HG03280 (cell line): Measurements from ENCODE around the gene MYPN.
"Not testable (repeated sequence)": the region's sequence is repeated elsewhere in the genome, so short reads cannot be mapped to it uniquely, and the experiment has no call there.

Experiments used
- ATAC-seq: cut with Tn5 transposase; IDR thresholded peaks from one replicate; pipeline ENCODE4 v1.9.1; 2021; ENCODE audit warnings: mild to moderate bottlenecking, moderate library complexity; ENCODE audit not compliant: unreplicated experiment

Gene MYPN

DNA sequence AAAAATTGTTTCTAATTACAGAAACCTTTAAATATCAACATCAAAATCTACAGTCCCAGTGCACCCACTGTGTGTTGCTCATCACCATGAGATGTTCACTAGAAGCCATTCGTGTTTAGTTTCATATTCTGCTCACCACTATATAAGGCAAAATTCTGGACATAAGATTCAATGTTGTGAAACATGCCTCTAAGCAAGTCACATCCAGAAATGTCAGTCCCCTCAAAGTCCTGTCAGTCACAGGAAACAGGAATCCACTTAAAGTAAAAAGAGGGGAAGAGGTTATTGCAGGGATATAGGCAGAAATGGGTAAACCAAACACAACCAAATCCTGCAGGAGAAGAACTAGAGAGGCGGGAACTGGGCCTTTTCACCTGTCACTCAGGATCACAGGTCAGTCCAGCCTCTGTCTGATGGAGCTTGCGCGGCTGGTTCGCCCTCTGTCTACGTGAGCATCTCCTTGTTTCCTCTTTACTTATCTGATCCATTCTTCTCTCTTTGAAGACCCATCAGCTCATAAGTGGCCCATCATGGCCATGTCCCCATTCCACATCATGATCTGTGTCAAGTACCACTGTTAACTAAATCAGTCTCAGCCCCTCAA is 58.4 kb downstream of the MYPN start:
- ATAC-seq = no peak

DNA sequence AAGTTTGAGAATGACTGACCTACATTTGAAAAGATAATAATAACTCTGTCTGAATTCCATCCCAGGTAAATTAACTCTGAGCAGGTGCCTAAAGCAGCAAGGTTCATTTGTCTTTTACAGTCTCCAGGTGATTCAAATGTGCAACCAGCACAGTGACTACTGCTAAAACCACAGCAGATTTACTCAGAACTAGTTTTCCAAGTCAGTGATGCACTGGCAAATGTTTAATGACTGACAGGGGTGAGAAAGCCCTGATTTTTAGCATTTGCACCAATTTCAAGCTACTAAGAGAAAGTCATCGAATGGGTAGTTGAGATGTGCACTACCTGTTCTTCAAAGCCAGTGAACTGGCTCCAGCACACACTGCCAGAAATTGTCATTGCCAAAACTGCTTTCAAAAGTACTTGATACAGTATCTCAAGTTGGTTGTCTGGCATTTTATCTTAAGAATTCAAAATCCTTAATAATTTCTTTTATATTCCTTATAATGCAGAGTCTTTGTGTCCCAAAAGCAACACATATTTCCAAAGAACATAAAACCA is 62.3 kb downstream of the MYPN start:
- no peak for ATAC-seq

DNA sequence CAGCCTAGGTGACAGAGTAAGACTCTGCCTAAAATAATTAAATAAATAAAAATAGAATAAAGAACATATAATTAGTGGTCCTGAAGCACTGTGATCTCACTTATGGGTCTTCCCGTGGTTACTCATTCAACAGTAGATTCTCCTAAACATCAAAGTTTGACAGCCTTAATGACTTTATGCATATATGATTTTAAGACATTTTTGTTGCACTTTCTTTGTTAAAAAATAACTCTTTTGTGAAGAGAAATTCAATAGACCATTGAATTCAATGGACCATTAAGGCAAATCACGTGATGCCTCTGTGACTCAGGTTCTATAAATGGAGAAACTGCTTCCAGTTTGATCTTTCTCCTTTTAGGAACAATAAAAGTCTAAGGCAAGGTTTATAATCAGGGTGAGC is 63.0 kb downstream of the MYPN start:
- ATAC-seq = no peak

DNA sequence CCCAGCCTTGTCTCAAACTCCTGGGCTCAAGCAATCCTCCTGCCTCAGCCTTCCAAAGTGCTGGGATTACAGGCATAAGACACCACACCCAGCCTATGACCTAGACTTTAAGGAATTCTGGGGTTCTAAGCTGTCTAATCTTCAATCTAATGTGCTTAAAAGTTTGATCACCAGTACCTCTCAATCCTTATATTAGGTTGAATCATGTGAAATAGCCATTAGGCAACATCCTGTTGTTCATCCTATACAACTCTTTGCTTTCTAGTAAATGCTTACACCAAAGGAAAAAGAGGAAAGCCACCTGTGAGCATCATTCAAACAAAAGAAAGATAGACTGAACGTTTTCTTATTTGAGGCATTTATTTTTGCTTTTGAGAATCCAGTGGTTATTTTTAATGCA is 66.7 kb downstream of the MYPN start:
- ATAC-seq = no peak

DNA sequence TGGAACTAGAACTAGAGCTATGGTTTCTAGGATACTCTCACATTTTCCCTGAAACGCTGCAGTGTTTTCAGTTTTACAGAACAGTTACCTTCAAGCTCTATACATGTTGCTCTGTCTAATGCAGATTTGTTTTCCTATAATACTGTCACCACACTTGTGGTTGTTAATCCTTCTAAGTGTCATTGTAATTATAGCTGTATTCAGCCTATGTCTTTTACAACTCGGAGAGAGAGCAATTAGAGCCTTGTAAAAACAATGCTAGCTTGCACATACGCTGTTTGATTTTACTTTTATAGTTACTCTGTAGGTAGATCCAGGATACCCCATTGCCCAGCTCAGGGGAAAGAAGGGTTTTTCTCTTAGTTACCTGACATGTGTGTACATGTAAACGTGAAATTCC is 67.5 kb downstream of the MYPN start:
- no peak for ATAC-seq

DNA sequence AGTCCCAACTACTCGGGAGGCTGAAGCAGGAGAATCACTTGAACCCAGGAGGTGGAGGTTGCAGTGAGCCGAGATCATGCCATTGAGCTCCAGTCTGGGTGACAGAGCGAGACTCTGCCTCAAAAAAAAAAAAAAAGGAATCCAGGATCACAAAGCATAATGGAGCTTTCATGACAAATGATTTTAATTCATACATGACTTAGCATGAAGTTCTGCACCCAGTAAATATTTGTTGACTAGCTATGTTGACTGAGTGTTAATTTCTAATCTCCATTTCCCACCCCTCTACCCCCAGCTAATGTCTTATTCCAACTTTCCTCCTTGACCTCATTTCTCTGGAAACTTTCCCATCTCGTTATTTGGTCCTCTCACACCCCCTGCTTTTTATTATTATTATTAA is 69.3 kb downstream of the MYPN start:
- no peak for ATAC-seq

DNA sequence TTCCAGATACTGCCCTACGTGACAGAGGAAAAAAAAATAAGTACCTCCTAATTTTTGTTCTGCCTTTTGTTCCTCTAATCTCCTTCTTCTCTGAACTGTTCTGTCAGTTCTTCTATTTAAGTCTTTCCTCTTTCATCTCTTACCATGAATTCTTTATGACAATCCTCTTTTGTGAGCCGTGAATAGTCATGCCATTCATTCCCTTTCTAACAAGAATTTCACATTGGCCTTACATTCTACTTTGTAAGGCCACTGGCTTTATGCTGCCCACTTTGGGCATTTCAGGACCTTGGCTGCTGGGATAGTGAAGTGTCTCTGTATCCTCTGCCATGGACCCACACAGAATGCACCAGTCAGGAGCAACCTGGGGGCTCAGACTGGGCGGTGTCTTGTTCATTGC is 69.7 kb downstream of the MYPN start:
- ATAC-seq = no peak

DNA sequence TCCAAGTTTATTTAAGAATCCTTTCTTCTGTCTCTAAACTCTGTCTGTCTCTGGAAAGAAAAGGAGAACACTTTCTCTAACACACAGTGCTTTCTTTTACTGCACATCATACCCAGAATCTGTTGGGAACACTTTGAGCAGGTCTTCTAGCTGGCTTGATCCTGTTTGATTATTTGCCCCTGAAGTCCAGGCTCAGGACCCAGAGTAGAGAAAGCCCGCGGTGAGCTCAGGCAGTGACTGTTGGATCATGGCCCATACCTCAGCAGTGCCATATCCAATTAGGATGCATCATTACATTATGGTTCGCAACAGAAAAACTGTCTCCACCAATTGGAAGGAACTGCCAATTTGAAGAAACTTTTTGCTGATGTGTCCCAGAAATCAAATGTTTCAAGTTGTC is 71.2 kb downstream of the MYPN start:
- no peak for ATAC-seq

DNA sequence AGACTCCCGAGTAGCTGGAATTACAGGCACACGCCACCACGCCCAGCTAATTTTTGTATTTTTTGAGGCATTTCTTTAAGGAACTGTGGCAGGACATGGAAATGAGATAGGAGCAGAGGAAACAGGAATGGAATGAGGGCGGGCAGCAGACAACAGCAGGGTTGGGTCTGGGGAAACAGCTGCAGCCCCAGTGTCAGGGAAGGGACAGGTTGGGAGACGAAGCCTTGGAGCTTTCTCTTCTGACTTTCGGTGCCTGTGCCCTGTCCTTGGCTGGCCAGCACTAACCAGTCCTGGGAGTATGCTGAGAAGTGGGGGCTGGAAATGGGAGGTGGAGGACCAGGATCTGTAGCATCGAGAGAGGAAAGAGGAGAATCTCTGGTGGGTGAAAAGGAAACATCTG is 75.3 kb downstream of the MYPN start:
- no peak for ATAC-seq

DNA sequence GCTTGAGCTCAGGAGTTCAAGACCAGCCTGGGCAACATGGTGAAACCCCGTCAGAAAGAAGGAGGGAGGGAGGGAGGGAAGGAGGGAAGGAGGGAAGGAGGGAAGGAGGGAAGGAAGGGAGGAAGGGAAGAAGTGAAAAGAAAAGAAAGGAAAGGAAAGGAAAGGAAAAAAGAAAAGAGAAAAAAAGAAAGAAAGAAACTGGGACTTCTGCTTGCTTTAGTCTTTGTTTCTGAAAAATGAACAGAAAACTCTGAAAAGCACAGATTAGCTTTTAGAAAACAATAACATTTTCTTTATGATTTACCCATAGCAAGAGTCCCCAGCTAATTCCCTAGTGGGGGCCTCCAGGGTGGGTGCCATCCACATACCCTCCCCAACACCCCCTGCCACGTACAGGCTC is 75.8 kb downstream of the MYPN start:
- no peak for ATAC-seq

DNA sequence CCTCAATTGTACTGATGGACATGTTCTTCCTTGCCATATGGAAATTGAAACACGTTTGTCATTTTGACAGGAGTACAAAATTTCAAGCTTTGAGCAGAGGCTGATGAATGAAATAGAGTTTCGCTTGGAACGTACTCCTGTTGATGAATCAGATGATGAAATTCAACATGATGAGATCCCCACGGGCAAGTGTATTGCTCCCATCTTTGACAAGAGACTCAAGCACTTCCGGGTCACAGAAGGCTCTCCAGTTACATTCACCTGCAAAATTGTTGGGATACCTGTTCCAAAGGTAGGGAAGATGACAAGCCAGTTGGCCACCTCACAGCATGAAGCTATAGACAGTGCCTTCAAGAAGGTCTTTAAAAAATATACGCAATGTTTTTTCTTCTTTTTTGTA is 79.5 kb downstream of the MYPN start:
- no peak for ATAC-seq

DNA sequence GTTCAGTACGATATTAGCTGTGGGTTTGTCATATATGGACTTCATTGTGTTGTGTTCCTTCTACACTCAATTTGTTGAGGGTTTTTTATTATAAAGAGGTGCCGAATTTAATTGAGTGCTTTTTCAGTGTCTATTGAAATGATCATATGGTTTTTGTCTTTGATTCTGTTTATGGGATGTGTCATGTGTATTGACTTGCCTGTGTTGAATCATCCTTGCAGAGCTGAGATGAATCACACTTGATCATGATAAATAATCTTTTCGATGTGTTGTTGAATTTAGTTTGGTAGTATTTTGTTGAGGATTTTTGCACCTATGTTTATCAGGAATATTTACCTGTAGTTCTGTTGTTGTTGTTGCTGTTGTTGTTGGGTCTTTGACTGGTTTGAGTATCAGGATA is 82.8 kb downstream of the MYPN start:
- ATAC-seq = no peak

DNA sequence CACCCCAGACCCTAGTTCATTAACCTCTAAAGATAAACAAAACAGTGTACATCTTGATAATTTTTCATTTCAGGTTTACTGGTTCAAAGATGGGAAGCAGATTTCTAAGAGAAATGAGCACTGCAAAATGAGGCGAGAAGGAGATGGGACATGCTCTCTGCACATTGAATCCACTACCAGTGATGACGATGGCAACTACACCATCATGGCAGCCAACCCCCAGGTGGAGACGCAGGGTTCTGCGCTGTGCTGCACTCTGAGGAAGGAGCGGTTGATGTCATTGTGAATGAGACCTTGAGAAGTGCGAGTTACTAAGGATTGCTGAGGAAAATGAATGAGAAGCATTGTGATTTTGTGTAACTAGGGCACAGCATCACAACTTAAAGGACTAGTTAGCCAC is 85.0 kb downstream of the MYPN start:
- ATAC-seq = no peak

DNA sequence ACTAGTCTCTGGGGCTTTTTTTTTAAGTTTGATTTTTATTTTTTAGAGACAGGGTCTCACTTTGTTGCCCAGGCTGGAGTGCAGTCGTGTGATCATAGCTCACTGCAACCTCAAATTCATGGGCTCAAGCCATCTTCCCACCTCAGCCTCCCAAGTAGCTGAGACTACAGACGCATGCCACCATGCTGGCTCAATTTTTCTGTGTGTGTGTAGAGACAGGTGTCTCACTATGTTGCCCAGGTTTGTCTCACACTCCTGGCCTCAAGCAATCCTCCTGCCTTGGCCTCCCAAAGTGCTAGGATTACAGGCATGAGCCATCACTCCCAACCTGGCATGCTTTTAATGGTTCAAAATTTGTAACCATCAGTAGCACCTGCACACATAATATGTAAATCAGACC is 86.5 kb downstream of the MYPN start:
- ATAC-seq = not testable (repeated sequence)

DNA sequence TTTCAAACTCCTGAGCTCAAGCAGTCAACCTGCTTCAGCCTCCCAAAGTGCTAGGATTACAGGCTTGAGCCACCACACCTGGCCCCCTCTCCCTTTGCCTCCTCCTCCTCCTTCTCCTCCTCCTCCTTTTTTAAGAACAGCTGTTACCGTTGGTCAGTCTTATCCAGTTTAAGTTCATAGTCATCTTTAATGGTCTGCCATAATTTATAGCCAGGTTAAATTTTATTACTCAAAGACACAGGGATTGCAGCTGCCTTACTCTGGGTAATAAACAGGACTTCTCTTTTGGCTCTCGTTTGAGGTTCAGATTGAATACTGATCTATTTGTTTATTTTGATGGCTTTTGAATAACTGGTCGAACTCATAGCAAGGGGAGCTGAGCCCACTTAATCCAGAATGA is 87.4 kb downstream of the MYPN start:
- ATAC-seq = no peak

DNA sequence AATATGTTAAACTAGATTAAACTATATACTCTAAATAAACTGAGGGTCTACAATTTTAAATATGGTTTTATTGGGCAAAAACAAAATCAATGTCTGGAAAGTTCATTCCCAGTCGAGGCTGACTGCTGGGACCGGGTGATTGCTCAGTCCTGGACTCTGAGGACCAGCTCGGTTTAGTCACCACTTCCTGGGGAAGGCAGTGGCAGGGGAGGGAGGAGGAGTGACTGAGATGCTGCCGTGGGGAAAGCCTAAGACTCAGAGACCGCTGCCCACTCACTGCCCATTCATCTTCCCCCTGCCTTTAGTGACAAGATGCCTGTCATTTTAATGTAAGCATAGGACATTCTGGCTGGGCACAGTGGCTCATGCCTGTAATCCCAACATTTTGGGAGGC is 93.7 kb downstream of the MYPN start:
- ATAC-seq = no peak

DNA sequence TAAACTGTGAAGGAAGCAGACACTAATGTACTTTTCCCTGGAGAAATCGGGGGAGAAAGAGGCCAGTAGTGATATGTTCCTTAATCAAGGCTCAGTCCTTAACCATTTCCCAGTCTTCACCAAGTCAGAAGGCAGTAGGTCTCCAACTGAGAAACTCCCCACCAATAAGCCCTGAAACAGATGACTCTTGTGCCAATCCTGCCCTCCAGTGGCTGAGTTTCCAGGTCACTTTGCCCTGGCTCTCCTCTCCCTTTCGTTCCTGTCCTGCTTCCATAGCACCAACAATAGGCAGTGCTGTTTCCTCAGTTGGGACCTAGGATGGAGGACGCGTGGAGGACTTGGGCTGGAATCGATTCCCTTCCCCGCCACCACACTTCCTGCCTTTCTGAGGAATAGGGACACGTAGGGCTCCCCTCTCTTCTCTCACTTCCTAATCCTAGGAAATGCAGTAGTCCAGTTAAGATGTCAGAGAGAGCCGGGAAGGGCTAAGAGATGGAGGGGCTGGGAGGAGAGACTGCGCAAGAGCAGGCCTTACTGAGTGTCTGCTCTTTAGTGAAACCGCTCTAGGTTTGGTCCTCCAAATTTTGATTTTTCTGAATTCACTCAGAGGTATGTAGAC is 99.2 kb downstream of the MYPN start:
- no peak for ATAC-seq

DNA sequence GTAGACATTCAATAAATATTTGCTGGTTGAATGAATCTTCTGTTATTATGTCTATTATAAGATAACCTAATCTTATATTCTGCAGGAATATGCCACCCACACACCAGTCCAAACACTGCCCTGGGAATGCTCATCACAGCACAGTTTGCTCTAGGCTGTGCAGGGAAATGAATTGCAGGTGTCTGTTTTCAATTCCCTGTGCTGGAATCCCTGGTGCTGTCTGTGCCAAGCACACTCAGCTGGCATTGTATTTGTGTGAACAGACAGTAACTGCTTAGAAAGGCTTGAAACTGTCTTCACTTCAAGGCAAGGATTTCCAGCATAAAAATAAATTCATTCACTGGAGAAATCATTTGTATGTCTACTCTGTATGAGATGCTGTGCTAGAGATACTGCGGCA is 102.4 kb downstream of the MYPN start:
- no peak for ATAC-seq

DNA sequence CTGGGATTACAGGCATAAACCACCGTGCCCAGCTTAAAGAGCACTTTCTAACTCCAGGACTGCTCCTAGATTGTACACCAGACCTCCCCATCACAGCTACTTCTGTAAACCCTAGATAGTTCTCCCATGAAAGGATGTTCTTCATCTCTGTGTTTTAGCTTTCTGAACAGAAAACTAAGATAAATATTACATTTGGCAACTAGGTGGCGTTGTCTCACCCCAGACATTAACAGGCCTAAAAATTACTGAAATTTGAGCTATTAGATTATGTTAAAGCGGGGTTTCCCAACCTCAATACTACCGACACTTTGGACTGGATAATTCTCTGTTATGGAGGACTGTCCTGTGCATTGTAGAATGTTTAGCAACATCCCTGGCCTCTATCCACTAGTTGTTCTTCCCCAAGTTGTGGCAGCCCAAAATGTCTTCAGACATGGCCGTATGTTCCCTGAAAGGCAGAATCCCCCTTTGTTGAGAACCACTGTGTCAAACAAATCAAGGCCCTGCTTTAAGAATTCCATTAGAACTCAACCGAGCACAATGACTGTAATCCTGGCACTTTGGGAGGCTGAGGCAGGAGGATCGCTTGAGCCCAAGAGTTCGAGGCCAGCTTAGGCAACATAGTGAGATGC is 103.5 kb downstream of the MYPN start:
- no peak for ATAC-seq

DNA sequence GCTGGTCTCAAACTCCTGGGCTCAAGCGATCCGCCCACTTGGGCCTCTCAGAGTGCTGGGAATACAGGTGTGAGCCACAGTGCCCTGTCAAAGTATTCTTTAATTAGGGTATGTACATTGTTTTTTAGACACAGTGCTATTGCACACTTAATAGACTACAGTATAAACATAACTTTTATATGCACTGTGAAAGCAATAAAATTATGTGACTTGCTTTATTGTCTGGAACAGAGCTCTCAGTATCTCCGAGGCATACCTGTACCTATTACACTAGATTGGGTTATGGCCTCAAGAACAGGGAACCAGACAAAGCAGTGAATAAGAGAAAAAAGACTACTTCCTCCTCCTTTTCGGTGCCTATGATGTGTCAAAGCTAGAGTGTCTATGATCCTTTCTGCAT is 109.5 kb downstream of the MYPN start:
- ATAC-seq = no peak

DNA sequence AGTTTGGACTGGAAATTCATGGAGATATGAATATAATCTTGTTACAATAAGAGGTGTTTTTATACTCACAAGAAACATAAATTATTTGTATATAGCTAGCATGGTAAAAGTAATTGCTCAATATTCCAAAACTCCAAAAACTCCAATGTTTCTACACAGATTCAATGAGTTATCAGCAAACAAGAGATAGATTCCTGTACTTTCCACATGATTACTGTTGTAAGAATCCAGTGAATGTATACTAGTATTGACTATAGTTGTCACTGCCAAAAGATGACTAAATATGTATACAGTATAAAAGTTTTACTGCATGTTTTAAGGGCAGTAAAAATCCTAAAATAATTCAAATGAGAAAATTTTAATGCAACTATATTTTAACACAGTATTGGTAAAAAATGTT is 111.9 kb downstream of the MYPN start:
- ATAC-seq = no peak

DNA sequence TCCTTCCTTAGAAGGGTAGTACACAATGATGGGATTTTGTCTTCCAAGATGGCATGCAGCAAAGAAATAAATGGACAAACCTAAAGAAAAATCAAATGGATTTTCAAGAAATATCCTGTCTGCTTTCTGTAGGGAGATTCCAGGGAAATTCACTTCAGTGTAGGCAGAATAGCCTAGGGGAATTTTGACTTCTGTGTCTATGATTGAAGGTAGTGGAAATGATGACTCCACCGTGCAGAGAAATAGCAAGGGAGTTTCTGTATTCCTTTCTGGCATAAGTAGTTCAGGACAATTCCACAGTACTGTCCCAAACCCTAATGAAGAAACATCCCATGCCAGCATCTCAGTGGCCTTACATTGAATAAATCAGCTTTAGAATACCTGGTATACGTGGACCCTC is 113.1 kb downstream of the MYPN start:
- no peak for ATAC-seq
